Inferior parietal cortex (tissue), 1 donor: Measurements from ENCODE around the gene KRTAP5-6.
A peak's percentile ranks its signal among the peaks of the same experiment; 100 is the strongest.

ENCODE experiments used
- DNase-seq: peaks from one replicate; pipeline ENCODE4 v3.0.0-alpha.2; 2016; ENCODE audit errors: extremely low spot score

Gene KRTAP5-6

DNA sequence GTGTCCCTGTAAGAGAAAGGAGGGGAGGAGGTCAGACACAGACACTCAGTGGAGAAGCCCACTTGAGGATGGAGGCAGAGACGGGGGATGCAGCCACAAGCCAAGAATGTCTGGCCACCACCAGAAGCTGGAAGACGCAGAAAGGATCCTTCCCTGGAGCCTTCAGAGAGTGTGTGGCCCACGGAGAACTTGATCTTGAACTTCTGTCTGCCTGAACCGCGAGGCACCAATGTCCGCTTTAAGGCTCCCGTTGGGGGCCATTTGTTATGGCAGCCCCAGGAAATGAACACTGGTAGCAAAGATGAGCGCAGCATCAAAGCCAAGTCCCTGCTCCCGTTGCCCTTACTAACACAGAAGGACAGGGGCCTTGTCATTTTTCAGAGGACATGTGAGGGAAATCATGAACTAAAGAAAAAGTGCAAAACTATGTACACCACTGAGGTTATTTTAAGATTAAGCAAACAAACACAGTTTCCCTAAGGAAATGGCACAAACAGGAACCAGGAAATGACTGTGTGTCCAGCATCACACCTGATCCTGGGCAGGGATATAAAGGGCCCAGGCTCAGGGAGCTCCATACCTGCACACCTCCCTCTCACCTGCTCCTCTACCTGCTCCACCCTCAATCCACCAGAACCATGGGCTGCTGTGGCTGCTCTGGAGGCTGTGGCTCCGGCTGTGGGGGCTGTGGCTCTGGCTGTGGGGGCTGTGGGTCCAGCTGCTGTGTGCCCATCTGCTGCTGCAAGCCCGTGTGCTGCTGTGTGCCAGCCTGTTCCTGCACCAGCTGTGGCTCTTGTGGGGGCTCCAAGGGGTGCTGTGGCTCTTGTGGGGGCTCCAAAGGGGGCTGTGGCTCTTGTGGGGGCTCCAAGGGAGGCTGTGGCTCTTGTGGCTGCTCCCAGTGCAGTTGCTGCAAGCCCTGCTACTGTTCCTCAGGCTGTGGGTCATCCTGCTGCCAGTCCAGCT lies at the start of gene KRTAP5-6:
TSS of gene KRTAP5-6 (plus strand) at position 588 of the 963 bp plus-strand sequence. CDS start at position 639, 51 bp downstream.
- no peak for DNase-seq

DNA sequence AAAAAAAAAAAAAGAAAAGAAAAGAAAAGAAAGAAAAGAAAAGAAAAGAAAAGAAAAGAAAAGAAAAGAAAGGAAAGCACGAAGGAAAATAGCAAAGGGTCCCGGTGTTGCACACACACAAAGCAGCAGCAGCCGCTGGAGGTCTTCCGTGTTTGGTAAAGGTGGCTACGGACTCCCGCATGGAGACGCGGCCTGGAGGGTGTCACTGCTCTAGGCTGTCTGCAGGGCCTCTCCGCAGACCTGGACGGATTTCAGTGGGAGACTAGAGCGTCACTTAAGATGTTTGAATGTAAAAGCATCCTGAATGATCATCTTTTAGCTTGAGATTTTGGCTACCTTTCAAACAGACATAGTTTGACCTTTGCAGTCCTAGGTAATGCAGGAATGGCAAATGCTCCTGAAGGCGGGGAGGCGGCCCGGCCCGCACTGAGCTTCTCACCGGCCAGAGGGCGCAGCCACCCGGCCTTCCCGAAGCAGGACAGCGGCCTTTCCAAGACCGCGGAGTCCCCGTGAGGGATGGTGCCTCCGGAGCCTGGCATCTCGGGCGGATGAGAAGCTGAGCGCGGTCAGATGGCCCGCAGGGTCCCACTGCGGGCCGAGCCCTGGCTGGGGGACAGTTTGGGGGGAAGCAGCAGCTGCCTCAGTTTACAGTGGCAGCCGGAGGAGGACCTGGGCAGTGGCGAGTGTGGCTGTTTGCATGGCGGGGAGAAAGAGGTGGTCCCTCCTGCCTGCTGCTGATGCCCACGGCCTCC lies 48.9 kb upstream of the KRTAP5-6 start:
- DNase-seq: no peak

DNA sequence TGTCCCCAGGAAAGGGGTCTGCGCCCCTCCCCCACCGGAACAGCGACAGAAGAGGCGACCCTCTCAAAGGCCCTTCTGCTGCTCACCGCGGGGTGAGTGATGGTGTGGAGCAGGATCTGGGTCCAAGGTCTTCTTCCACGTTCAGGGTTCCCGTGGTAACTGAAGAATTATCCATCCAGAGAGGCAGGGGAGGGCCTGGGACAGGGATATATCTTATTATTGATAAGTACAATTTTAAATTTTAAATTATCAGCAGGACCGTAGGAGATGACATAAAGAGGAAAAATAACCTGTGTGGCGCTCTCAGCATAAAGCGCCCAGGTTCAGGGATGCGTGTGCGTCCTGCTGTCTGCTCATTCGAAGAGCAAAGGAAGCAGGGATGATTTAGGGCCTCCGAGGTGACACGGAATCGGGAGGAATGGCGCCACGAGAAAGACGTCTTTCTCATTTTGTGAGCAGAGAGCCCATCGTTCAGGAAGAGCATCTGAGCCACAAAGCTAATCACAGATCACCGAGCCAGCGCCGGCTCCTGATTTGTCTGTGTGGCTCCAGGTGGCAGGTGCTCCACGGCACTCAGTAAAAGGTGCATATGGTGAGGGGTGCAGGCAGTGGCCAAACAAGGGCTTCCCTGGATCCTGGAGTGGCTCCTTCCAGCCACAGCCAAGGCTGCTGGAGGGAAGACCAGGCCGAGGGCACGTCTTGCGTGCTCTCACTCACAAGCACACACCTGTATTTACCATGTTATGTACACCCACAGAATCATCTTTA lies 48.2 kb upstream of the KRTAP5-6 start:
- DNase-seq: no peak

DNA sequence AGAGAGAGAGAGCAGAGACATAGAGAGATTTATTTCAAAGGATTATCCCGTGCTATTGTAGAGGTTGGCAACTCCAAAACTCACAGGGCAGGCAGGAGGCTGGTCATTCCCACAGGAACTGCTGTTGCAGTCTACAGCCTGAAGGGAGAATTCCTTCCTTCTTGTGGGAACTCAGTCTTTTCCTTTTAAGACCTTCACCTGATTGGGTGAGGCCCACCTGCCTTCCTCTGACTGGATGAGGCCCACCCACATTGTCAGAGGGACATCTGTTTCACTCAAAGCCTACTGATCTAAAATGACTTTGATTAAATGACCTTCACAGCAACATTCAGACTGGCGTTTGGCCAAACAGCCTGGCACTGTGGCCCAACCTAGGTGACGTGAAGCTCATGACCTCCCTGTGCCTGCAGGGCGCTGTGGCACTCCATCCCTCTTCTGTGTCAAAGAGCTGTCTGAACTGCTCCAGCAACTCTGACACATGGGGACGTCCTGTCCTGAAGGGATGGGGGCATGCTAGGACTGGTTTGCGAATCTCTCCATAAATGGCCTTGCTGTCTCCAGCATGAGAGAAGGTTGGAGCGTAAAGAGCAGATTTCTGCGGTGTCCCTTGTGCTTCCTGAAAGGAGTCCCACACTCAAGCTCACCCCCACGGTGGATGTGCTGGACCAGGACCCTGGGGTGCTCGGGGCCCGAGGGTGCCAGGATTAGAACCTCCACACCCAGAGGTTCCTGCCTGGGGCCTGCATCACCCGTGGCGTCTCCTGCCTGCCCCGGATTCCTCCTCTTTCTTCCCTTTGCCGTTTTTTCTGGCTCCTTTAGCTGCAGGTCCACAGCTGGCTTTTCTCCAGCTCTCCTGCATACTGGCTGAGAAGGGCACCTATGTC lies 46.7 kb upstream of the KRTAP5-6 start:
- no peak for DNase-seq

DNA sequence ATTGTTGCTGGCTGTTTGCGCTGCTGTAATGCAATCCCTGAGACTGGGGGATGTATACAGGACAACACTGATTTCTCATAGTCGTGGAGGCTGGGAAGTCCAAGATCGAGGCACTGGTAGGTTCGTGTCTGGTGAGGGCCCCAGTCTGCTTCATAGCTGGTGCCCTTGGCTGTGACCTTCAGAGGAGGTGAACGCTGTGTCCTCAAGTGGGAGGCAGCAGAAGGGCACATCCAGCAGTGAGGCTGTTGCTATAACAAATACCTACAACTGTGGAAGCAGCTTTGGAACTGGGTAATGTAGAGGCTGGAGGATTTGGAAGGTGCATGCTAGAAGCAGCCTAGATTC lies 46.1 kb upstream of the KRTAP5-6 start:
- no peak for DNase-seq

GRCh38 chr11:1651411-1651980 lies 45.5 kb upstream of the KRTAP5-6 start:
- no peak for DNase-seq

DNA sequence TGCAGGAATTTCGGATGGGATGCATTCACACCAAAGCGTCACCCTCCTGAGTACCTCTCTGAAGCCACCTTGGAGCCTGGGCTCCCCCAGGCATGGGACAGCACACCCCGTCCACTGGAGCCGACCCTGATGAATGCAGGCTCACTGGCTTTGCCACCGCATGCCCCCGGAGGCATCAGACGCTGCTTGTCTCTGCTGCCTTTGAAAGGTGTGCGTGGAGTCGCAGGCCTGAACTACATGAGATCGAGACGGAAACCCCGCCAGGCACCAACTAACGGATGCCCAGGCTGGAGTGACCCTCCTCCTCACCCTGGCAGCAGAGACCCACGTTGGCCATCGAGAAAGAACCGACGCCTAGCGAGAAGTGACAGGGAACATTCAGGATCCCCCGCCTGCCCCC lies 45.0 kb upstream of the KRTAP5-6 start:
- no peak for DNase-seq

DNA sequence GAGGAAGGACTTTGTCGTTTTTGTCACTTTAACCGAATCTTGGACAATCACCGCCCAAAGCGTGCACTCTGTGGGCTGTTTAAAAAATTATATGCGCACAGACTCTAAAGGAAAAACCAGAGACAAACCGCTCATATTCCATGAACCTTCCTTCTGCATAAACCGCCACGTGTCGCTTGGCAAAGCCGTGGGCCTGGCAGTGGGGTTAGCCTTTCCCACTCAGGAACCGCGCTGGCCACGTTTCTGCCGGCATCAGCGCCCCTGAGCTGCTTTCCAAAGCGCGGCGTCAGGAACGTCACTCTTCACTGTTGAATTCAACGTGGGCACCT lies 44.6 kb upstream of the KRTAP5-6 start:
- DNase-seq: no peak

GRCh38 chr11:1652771-1653540 lies 44.0 kb upstream of the KRTAP5-6 start:
- peak; percentile 86 for DNase-seq

GRCh38 chr11:1653541-1654387 lies 43.2 kb upstream of the KRTAP5-6 start:
- DNase-seq: no peak

GRCh38 chr11:1654388-1655167 lies 42.4 kb upstream of the KRTAP5-6 start:
- DNase-seq: no peak

DNA sequence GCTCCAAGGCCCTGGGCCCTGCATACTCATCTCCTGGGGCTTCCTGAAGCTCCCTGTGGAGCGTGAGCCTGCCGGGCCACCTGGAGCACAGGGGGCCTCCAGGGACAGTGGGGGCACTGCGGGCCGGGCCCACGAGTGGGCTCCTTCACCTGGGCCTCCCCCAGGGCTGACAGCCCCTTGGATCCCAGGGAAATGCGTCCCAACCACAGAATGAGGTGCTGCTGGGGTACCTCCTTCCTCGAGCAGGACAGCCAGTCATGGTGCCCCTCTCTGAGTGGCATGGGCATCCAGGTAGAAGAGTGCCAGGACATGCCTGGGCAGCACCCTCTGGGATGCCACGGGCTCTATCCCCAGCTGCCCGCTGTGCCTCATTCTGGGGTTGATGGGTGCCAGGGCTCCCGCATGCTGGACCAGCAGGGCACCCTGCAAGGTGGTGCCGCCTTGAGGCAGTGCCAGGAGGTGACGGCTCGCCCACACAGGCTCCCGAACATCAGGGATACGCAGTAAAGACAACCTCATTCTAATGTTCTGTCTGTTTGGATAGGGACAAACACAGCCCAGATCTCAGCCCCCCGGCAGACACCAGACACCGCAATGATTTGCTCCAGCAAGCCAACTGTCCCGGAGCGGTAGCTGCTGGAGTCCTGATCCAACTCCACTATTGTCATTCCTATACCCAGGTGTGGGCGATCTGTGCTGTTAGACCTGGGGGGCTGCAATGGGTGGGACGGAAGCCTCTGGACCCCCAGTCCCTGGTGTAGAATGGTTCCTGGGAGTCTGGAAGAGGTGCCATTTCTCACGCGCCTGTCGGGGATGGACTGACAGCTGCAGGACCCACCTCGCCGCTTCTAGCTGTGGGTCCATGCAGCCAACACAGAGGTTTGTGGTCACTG lies 41.6 kb upstream of the KRTAP5-6 start:
- DNase-seq: no peak

DNA sequence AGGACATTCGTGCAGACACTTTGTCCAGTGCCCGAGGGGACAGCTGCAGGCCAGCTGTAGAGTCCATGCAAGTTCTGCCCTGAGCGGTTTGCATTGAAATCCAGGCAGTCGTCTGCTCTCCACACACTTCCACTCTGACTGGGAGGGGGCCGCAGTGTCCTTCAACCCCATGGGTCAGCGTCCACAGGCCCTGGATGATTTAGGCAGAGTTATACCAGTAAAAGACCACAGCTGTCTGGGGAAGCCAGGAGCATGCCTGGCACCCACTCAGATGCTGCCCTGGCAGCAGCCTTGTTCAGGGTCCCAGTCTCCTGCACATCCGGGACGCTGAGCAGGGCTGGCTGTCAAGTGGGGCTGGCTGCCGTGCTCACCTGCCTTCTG lies 40.9 kb upstream of the KRTAP5-6 start:
- no peak for DNase-seq

GRCh38 chr11:1656670-1657069 lies 40.3 kb upstream of the KRTAP5-6 start:
- no peak for DNase-seq

DNA sequence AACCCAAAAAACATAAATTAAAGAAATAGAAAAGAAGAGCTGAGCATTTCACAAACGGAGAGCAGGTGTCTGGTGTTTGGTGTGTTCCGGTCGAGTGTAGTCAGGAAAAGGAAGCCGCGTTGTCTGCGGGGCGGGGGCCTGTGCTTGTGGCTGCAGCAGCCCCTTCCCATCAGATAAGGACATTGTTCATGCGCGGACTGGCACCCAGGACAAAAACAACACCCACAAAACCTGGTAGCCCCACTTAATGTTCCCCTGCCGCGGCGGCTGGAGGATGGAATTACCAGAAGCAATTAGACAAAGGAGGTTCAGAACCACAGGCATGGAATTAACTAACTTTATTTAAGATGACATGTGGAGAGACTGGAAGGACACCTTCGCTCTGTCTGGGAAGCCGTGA lies 37.5 kb upstream of the KRTAP5-6 start:
- no peak for DNase-seq

GRCh38 chr11:1660111-1660867 lies 36.7 kb upstream of the KRTAP5-6 start:
- DNase-seq: no peak
